ENCODE data around the gene RUSC2. TPM values are rescaled to one million over a fixed set of nuclear protein-coding genes. Genes with fewer than 3 reads are reported as not detected.

The RUSC2 gene
- total RNA-seq, 2 donors from 2014 or later = 0.18 to 0.75 TPM

Other genes starting within 250 kb of the RUSC2 start
- gene TESK1, start 115.2 kb downstream of the RUSC2 start, total RNA-seq = 10 to 100 TPM; 31.7 to 31.9 TPM
- 1 to 10 TPM; 3.5 to 8.1 TPM for gene CD72, start 128.3 kb downstream of the RUSC2 start, total RNA-seq
- 10 to 100 TPM; 33.9 to 48.9 TPM for gene SIT1, start 160.8 kb downstream of the RUSC2 start, total RNA-seq
- over 10,000 TPM in 1 of 2 donors, 1,000 to 10,000 TPM in 1; 7,466 to 10,512 TPM for gene RMRP, start 167.9 kb downstream of the RUSC2 start, total RNA-seq
- gene CCDC107, start 168.2 kb downstream of the RUSC2 start, total RNA-seq = 10 to 100 TPM; 27.7 to 35.2 TPM
- gene ARHGEF39, start 175.1 kb downstream of the RUSC2 start, total RNA-seq = 1 to 10 TPM; 1.6 to 3.1 TPM
- gene CA9, start 183.8 kb downstream of the RUSC2 start, total RNA-seq = not detected
- 10 to 100 TPM; 29.2 to 33.9 TPM for gene TPM2, start 199.8 kb downstream of the RUSC2 start, total RNA-seq
- 100 to 1,000 TPM; 259 to 617 TPM for gene TLN1, start 242.1 kb downstream of the RUSC2 start, total RNA-seq
- 10 to 100 TPM; 16.0 to 16.5 TPM for gene CREB3, start 242.6 kb downstream of the RUSC2 start, total RNA-seq